NCI-H1105 (cell line): ENCODE data around the gene TRIM66.

ENCODE experiments used
- DNase-seq: peaks from one replicate; lab custom pipeline; 2025; lab: John Stamatoyannopoulos, UW

The TRIM66 gene

DNA sequence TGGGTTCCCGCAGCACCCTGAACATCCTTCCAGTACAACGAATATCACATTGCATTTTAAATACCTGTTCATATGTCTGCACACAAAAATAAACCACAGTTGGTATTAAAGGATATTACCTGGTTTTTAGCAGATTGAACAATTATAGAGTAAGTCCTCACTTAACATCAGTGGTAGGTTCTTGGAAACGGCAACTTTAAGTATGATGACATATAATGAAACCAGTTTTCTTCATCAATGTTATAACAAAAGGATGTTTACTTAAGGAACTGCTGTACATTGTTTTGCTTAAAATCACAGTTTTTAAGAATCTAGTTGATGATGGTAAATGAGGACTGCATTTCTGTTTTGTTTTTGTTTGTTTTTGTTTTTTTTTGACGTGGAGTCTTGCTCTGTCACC, 28.0 kb downstream of the TRIM66 start:
- DNase-seq = no peak

DNA sequence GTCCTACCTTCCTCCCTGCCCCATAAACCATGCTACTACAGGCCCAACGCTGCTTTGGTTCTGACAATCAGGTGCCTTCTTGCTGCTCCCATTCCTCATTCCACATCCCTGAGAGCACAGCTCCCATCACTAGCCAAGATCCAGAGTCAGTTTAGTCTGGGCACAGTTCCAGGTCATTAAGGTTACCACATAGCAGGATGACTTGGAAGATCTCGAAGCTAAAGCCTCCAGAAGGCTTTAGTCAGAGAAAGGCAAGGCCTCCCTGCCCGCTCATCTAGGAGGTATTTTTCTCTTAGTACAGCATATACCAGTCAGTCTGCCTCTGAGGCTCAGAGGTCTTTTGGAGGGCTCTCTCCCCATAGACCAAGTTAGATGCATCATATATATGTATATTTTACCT, 30.3 kb downstream of the TRIM66 start:
- no peak for DNase-seq

DNA sequence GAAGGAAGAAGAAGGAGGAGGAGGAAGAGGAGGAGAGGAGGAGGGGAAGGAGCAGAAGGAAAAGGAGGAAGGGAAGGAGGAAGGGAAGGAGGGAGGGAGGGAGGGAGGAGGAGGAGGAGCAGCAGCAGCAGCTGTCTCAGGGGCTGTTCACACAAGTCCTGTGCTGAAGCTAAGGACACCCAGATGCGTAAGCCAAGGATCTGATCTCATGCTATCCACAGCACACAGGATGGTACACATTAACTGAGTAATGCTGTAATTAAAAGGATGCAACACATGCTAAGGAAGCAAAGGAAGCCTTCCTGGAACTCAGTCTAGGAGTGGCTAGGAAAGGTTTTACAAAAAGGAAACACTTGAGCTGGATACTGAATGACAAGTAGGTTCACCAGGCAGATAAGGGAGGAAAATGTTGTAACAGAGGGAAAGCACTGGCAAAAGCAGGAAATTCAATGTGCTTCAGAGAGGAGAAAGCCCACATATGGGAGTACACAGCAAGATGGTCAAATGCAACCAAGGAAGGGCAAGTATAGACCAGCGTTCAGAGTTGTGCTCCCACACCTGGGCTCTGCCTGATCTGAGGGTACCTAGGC, 32.0 kb downstream of the TRIM66 start:
- no peak for DNase-seq

DNA sequence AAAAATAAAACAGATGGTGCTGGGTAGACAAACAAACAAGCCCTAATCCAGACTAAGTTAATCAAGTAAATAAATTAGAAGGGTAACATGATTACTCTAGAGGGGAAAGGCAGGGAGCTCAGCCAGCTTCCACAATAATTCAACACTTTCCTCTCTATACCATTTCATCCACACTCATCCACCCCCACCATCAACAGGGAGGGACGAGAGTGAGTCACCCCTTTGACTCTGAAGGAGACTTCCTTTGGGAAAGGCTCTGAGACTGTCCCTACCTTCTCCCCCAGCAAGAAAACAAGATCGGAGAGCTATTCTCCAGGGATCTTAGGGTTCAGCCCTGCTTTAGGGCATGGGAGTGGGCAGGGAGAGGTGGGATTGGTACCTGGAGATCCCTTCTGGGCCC, 33.1 kb downstream of the TRIM66 start:
- no peak for DNase-seq

GRCh38 chr11:8646873-8647272, 35.6 kb downstream of the TRIM66 start:
- DNase-seq = no peak

GRCh38 chr11:8642196-8642841, 40.1 kb downstream of the TRIM66 start:
- no peak for DNase-seq

DNA sequence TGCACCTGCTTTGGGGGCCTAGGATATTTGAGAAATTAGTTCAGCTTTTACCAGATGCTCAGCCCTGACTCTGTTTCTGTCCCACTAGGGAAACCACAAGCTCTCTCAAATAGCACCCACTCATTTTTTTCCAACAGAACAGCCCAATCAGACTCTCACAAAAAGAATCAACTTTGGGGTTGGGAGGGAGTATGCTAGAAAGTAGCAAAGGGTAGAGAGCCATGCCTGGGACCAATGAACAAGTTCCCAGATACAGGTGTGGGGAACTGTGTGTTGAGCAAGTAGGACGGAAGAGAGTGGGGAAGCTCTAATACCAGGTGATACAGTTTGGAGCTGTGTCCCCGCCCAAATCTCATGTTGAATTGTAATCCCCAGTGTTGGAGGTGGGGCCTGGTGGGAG, 41.1 kb downstream of the TRIM66 start:
- DNase-seq = no peak

DNA sequence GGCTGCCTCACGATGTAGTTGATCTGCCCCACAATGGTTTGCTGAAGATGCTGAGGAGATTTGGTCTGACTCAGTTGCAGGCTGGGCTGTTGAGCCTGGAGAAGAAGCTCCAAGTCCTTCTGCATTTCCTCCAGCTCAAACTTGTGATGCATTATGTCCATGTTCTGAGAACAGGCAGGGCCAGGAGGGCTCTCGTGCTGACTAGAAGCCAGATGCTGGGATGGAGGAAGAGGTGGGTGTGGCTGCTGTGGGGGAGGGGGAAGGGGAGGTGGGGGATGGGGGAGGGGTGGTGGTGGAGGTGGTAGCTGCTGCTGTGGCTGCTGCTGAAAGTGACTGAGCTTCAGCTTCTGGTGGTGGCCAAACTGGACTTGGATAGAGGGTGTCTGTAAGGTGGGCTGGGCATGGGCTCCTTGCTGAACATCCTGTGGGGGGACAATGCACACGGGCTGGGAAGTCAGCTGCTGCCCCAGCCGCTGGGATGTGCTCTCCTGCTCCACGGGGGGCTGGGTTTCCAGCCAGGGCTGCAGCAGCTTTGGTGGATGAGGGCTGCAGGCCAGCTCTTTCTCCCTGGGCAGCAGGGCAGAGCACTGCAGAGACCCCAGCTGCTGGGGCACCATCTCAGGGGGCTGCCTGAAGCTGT, 42.1 kb downstream of the TRIM66 start:
- DNase-seq = no peak

- no peak for DNase-seq
Measured at GRCh38 chr11:8639655-8640054, 42.8 kb downstream of the TRIM66 start.

- DNase-seq = no peak
Measured at GRCh38 chr11:8638300-8638699, 44.2 kb downstream of the TRIM66 start.

- no peak for DNase-seq
Measured at GRCh38 chr11:8636127-8636526, 46.3 kb downstream of the TRIM66 start.

- DNase-seq = no peak
Measured at GRCh38 chr11:8634498-8634897, 48.0 kb downstream of the TRIM66 start.

- DNase-seq = no peak
Measured at GRCh38 chr11:8631395-8632118, 50.9 kb downstream of the TRIM66 start.

GRCh38 chr11:8624698-8625097, 57.8 kb downstream of the TRIM66 start:
- no peak for DNase-seq

DNA sequence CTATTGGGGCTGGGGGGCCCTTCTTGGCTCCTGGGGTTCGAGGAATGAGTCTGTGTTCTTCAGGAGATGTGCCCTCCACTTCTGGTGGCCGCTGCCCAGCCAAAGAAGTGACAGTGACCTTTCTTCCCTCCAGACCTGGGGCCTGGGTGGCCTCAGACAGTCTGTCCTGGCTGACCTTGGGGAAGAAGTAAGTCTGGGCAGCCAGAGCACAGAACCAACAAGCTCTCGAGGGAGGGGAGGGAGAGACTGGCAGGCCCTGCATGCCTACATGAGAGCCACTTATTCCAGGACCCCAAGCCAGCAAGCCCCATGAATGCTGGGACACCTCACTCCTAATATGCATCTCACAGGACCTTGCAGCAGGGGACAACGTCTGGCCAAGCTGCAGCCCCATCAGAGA, 61.3 kb downstream of the TRIM66 start:
- no peak for DNase-seq

DNA sequence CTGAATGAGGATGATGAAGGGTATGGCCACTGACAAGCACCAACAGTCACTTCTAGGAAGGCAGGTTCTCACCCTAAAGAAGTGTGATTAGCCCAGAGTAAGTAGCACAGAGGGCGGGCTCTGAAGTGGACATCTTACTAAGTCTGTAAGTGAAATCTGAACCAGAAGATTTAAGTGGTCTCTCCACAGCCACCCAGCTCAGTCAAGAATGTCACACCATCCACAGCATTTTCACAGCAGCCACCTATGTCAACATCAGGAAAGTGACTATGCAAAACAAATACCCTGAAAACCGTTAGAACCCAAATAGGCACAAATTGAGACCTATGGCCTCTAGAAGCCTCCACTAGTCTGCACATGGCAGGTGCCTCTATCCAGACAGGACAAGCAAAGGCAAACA, 65.4 kb downstream of the TRIM66 start:
- DNase-seq = no peak

- DNase-seq = no peak
Measured at GRCh38 chr11:8615291-8616032, 67.0 kb downstream of the TRIM66 start.

- no peak for DNase-seq
Measured at GRCh38 chr11:8614497-8614896, 68.0 kb downstream of the TRIM66 start.

GRCh38 chr11:8613036-8613435, 69.4 kb downstream of the TRIM66 start:
- DNase-seq = no peak

GRCh38 chr11:8612522-8612921, 69.9 kb downstream of the TRIM66 start:
- no peak for DNase-seq

- DNase-seq = peak; percentile 62
Measured at GRCh38 chr11:8610532-8611116, 71.8 kb downstream of the TRIM66 start.

DNA sequence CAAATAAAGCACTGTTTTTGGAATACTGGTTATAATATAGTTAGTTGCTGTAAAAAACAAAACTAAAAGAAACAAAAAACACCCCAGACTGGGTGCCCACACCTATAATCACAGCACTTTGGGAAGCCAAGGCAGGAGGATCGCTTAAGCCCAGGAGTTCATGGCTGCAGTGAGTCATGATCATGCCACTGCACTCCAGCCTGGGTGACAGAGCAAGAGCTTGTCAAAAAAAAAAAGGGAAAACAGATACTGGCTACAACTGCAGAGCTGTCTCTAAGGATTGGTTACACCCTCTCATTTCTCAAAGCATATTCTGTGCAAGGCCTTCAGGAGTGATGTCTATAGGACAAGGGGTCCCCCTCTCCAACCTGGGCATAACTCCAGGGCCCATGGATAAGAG, 73.8 kb downstream of the TRIM66 start:
- no peak for DNase-seq
